Mammary epithelial cell (primary cell): ENCODE measurements around the gene NRSN2.

Source experiments
- EZH2 ChIP-seq: IDR thresholded peaks from 2 replicates; pipeline ENCODE4 v1.6.1; 2012; ENCODE audit warnings: low read length, inconsistent platforms, borderline replicate concordance
- TF ChIP-seq, protein P1 (sequence below), 2 donors: IDR thresholded peaks in 1 of 2; conservative IDR thresholded peaks in 1 of 2; 2 replicates each; pipeline ENCODE4 v1.5.1; 2011 to 2012; ENCODE audit warnings: inconsistent platforms in 2 of 2, low read length in 2 of 2, mild to moderate bottlenecking in 2 of 2, control low read depth in 1 of 2, low read depth in 1 of 2; ENCODE audit not compliant: insufficient read depth in 1 of 2; ENCODE audit errors: extremely low read depth in 1 of 2

DNA sequence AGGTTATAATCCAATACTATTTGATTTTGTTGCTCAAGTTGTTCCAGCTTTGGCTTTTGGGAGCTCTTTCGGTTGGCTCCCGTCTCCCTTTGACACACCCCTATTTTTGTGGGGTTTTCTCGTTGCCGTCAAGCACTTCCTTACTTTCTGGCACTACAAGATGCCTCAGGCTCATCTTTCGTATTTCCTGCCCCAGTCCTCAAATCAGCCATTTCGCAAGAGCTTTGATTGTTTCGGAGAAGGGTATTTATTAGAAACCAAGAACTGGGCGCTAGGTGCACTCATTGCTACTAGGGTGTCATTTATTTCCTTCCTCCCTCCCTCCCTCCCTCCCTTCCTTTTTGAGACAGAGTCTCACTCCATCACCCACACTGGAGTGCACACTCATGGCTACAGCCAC lies 34.8 kb upstream of the NRSN2 start:
- TF ChIP-seq, protein P1, sequence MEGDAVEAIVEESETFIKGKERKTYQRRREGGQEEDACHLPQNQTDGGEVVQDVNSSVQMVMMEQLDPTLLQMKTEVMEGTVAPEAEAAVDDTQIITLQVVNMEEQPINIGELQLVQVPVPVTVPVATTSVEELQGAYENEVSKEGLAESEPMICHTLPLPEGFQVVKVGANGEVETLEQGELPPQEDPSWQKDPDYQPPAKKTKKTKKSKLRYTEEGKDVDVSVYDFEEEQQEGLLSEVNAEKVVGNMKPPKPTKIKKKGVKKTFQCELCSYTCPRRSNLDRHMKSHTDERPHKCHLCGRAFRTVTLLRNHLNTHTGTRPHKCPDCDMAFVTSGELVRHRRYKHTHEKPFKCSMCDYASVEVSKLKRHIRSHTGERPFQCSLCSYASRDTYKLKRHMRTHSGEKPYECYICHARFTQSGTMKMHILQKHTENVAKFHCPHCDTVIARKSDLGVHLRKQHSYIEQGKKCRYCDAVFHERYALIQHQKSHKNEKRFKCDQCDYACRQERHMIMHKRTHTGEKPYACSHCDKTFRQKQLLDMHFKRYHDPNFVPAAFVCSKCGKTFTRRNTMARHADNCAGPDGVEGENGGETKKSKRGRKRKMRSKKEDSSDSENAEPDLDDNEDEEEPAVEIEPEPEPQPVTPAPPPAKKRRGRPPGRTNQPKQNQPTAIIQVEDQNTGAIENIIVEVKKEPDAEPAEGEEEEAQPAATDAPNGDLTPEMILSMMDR (conservative IDR thresholded peaks at IDR 0.05 in 1 of 2, IDR thresholded peaks at IDR 0.05 in 1 of 2; ENCODE audit: extremely low read depth in 1 of 2, insufficient read depth in 1 of 2, low read depth in 1 of 2, low read length in 2 of 2): no peak
- no peak for TF ChIP-seq EZH2
